HepG2 (cell line): ENCODE results near the gene LIMS2. TPM values are rescaled to one million over a fixed set of nuclear protein-coding genes. Genes with fewer than 3 reads are reported as not detected.

Source experiments
- ATAC-seq: fragments of 200-7000 bp; cut with Tn5 transposase; 3 replicates; pipeline ENCODE4 v1.9.1; 2020; ENCODE audit warnings: mild to moderate bottlenecking, moderate library complexity
- BruUV-seq: library from RNA; stranded (reverse); fragments of 400-500 nt; replicated peaks from 2 replicates; lab custom pipeline; 2021; lab: Mats Ljungman, UMichigan
- CTCF ChIA-PET: fragments of 300-600 bp; formaldehyde crosslinking; extraction: SDS; loops from one replicate; lab custom pipeline; 2021; ENCODE audit warnings: low total read pairs, inconsistent platforms, low intra/inter-chr PET ratio; lab: Yijun Ruan, JAX
- POLR2A ChIA-PET: fragments of 350-600 bp; sonication (Branson Sonifier 250); formaldehyde crosslinking; loops from one replicate; lab custom pipeline; 2020; ENCODE audit warnings: antibody characterized with exemption, inconsistent platforms; lab: Yijun Ruan, JAX
- DNase-seq: peaks from one replicate; pipeline ENCODE4 v3.0.0-alpha.2; 2015; ENCODE audit warnings: low spot score
- FAIRE-seq: peaks from 3 replicates; lab custom pipeline; 2011; peaks lifted over from hg19 to GRCh38; lab: Jason Lieb, UNC
- H2AFZ ChIP-seq: one replicate; pipeline ENCODE4 v1.6.1; 2011; ENCODE audit warnings: low read length, inconsistent platforms
- H3K27ac ChIP-seq: fragments of 300-600 bp; 3 replicates; pipeline ENCODE4 v1.8.0; 2011; ENCODE audit warnings: mixed run types, mild to moderate bottlenecking, mixed read lengths, low read length, inconsistent platforms; ENCODE audit not compliant: insufficient read depth; ENCODE audit errors: extremely low read length
- H3K27me3 ChIP-seq, 2 experiments: fragments of 200-600 bp in 1 of 2; 2 replicates in 1 of 2; 3 replicates in 1 of 2; pipeline versions ENCODE4 v1.6.0 to v1.8.0; 2011; ENCODE audit warnings: low read length in 2 of 2, mild to moderate bottlenecking in 2 of 2, moderate library complexity in 2 of 2, inconsistent platforms in 1 of 2; ENCODE audit not compliant: insufficient read depth in 2 of 2, control insufficient read depth in 1 of 2
- H3K36me3 ChIP-seq, 2 experiments: fragments of 200-600 bp in 1 of 2; replicated peaks in 1 of 2; 2 replicates in 1 of 2; 3 replicates in 1 of 2; pipeline versions ENCODE4 v1.5.1 to v1.8.0; 2011; ENCODE audit warnings: low read length in 2 of 2, inconsistent platforms in 1 of 2; ENCODE audit not compliant: insufficient read depth in 2 of 2, control insufficient read depth in 1 of 2
- H3K4me1 ChIP-seq: 2 replicates; pipeline ENCODE4 v1.5.1; 2012; ENCODE audit warnings: low read length, inconsistent platforms; ENCODE audit not compliant: insufficient read depth
- H3K4me2 ChIP-seq: 2 replicates; pipeline ENCODE4 v1.6.0; 2011; ENCODE audit warnings: low read depth, low read length, inconsistent platforms
- H3K4me3 ChIP-seq, 3 experiments: fragments of 200-600 bp in 1 of 3; sonication (generic), shearing (Covaris generic) in 1 of 3; replicated peaks in 1 of 3; 2 replicates each; pipeline ENCODE4 v1.5.1; 2011 to 2016; ENCODE audit warnings: low read length in 3 of 3, inconsistent platforms in 2 of 3, low read depth in 2 of 3, mild to moderate bottlenecking in 2 of 3, control low read depth in 1 of 3, mixed read lengths in 1 of 3; ENCODE audit not compliant: insufficient read depth in 1 of 3
- H3K79me2 ChIP-seq: one replicate; pipeline ENCODE4 v1.6.1; 2011; ENCODE audit warnings: low read length, inconsistent platforms; ENCODE audit not compliant: insufficient read depth
- H3K9ac ChIP-seq: 2 replicates; pipeline ENCODE4 v1.6.0; 2011; ENCODE audit warnings: mild to moderate bottlenecking, low read depth, low read length, inconsistent platforms; ENCODE audit not compliant: insufficient read depth
- H3K9me3 ChIP-seq: 2 replicates; pipeline ENCODE4 v1.5.1; 2012; ENCODE audit warnings: mild to moderate bottlenecking, low read length
- H4K20me1 ChIP-seq: 2 replicates; pipeline ENCODE4 v1.6.0; 2011; ENCODE audit warnings: inconsistent platforms, mild to moderate bottlenecking, low read length, moderate library complexity; ENCODE audit not compliant: insufficient read depth
- AFF4 ChIP-seq: sonication (generic); formaldehyde crosslinking; IDR thresholded peaks from 2 replicates; pipeline ENCODE4 v1.4.0; 2020; ENCODE audit warnings: missing genetic modification reagents
- CCDC6 ChIP-seq: sonication (generic); formaldehyde crosslinking; IDR thresholded peaks from 2 replicates; pipeline ENCODE4 v1.8.1; 2022; ENCODE audit warnings: mild to moderate bottlenecking, missing genetic modification reagents, moderate library complexity
- ELF4 ChIP-seq: sonication (generic); formaldehyde crosslinking; IDR thresholded peaks from 2 replicates; pipeline ENCODE4 v1.5.0; 2020; ENCODE audit warnings: missing genetic modification reagents, mild to moderate bottlenecking, moderate library complexity, borderline replicate concordance
- KDM3A ChIP-seq: IDR thresholded peaks from 2 replicates; pipeline ENCODE4 v1.6.1; 2018; ENCODE audit warnings: low read depth, missing compliant biosample characterization
- MEF2D ChIP-seq: sonication (generic); formaldehyde crosslinking; IDR thresholded peaks from 2 replicates; pipeline ENCODE4 v1.5.1; 2020; ENCODE audit warnings: mild to moderate bottlenecking, missing genetic modification reagents
- SIX4 ChIP-seq: sonication (generic); formaldehyde crosslinking; IDR thresholded peaks from 2 replicates; pipeline ENCODE4 v1.4.0; 2020; ENCODE audit warnings: missing genetic modification reagents
- SMAD9 ChIP-seq: sonication (generic); formaldehyde crosslinking; IDR thresholded peaks from 2 replicates; pipeline ENCODE4 v1.5.1; 2020; ENCODE audit warnings: mild to moderate bottlenecking, missing genetic modification reagents
- ZBTB21 ChIP-seq: sonication (generic); formaldehyde crosslinking; IDR thresholded peaks from 2 replicates; pipeline ENCODE4 v1.4.0; 2020; ENCODE audit warnings: missing genetic modification reagents
- ZIK1 ChIP-seq: sonication (generic); formaldehyde crosslinking; IDR thresholded peaks from 2 replicates; pipeline ENCODE4 v1.5.0; 2020; ENCODE audit warnings: mild to moderate bottlenecking, low read depth, missing genetic modification reagents, borderline replicate concordance
- ZNF24 ChIP-seq: fragments of 450-650 bp; IDR thresholded peaks from 2 replicates; pipeline ENCODE4 v1.6.1; 2017; ENCODE audit warnings: antibody characterized with exemption, mild to moderate bottlenecking
- ZNF33B ChIP-seq: sonication (generic); formaldehyde crosslinking; IDR thresholded peaks from 2 replicates; pipeline ENCODE4 v1.5.1; 2020; ENCODE audit warnings: mild to moderate bottlenecking, missing genetic modification reagents
- ZNF503 ChIP-seq: sonication (generic); formaldehyde crosslinking; IDR thresholded peaks from 2 replicates; pipeline ENCODE4 v1.4.0; 2020; ENCODE audit warnings: missing genetic modification reagents
- WGBS: methylation state at CpG from one replicate; pipeline ENCODE4 v1.1.6; 2017; ENCODE audit warnings: low lambda C conversion rate; 5-methylcytosine and 5-hydroxymethylcytosine counted together
- in situ Hi-C: cut with HindIII; loops from 2 replicates; pipeline ENCODE4 v1.10.0; 2017; ENCODE audit warnings: low pct_unique_long_range_greater_than_20kb; ENCODE audit not compliant: extremely low pct_ligation_motif_present
- intact Hi-C: fragments of 100-400 bp; cut with micrococcal nuclease; formaldehyde crosslinking; loops from one replicate; pipeline ENCODE4 v1.10.0; 2022; ENCODE audit not compliant: unreplicated experiment
- polyA plus RNA-seq, 8 experiments: library from polyadenylated mRNA; depleted of rRNA in 3 of 8; stranded (reverse) in 7 of 8; unstranded in 1 of 8; fragments of >200 nt; fragmentation: Illumina TruSeq in 4 of 8; extraction: Trizol in 4 of 8; gene quantifications; 2 replicates each; pipeline versions ENCODE4 v1.2.1 to v1.2.3, GENCODE V29; 2011 to 2016; ENCODE audit warnings: low read depth in 4 of 8, missing spikeins in 1 of 8, mixed read lengths in 1 of 8; ENCODE audit not compliant: insufficient read depth in 1 of 8
- total RNA-seq, 5 experiments: library from RNA; depleted of rRNA; stranded (reverse); fragments of >200 nt; fragmentation: Illumina TruSeq; extraction: Trizol; gene quantifications; 2 replicates each; pipeline ENCODE4 v1.2.3, GENCODE V29; 2016; ENCODE audit warnings: low read depth in 1 of 5
- TF ChIP-seq, protein P1 (sequence below): sonication (generic); formaldehyde crosslinking; IDR thresholded peaks from 2 replicates; pipeline ENCODE4 v1.4.0; 2020; ENCODE audit warnings: missing genetic modification reagents

Gene LIMS2
- total and polyA plus RNA-seq, 2 of the 13 experiments (the other 11 are each of a cell fraction or from before 2014, with no cell fraction given), result 1.0 to 1.9 TPM

GRCh38 chr2:127657232-127657595 is 18.1 kb downstream of the LIMS2 start:
- ATAC-seq (no peak), FAIRE-seq (no peak), DNase-seq (no peak)
- Histone ChIP-seq H3K4me1 (peaks cover 22% of the 10 kb centered on the region), H4K20me1 (no peaks in the 10 kb centered on the region), H3K4me2 (no peak overlapping the region), H3K4me3 (no peak overlapping the region), H2AFZ (no peak overlapping the region), H3K79me2 (no peaks in the 10 kb centered on the region), H3K27me3 (peaks cover 3 to 68% of the 10 kb centered on the region in 2 experiments), H3K9ac (no peak overlapping the region), H3K27ac (no peak overlapping the region), H3K36me3 (no peaks in the 10 kb centered on the region), H3K9me3 (no peaks in the 10 kb centered on the region)
- intact Hi-C loops, result no loop called here
- in situ Hi-C loops, result no loop called here
- no TSS peak for BruUV-seq
- TF ChIP-seq ZNF503 (CRISPR knock-in tag), result no peak
- TF ChIP-seq KDM3A, result no peak
- no peak for TF ChIP-seq SMAD9 (CRISPR knock-in tag)
- TF ChIP-seq ZNF24, result no peak
- no peak for TF ChIP-seq AFF4 (CRISPR knock-in tag)
- no peak for TF ChIP-seq ZBTB21 (CRISPR knock-in tag)
- TF ChIP-seq CCDC6 (CRISPR knock-in tag), result no peak
- no peak for TF ChIP-seq ZIK1 (CRISPR knock-in tag)
- TF ChIP-seq ZNF33B, result no peak
- TF ChIP-seq SIX4 (CRISPR knock-in tag), result no peak
- TF ChIP-seq MEF2D (CRISPR knock-in tag), result no peak
- TF ChIP-seq ELF4 (CRISPR knock-in tag), result no peak
- TF ChIP-seq, protein P1, sequence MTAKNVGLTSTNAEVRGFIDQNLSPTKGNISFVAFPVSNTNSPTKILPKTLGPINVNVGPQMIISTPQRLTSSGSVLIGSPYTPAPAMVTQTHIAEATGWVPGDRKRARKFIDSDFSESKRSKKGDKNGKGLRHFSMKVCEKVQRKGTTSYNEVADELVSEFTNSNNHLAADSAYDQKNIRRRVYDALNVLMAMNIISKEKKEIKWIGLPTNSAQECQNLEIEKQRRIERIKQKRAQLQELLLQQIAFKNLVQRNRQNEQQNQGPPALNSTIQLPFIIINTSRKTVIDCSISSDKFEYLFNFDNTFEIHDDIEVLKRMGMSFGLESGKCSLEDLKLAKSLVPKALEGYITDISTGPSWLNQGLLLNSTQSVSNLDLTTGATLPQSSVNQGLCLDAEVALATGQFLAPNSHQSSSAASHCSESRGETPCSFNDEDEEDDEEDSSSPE, result no peak
- 63% methylated on average over 17 of the region's 17 CpGs for WGBS
- CTCF ChIA-PET, result no interaction called here
- POLR2A ChIA-PET, result no interaction called here
